Measurements from ENCODE around the gene FYN. TPM values are rescaled to one million over a fixed set of nuclear protein-coding genes. Genes with fewer than 3 reads are reported as not detected.
"Not testable (repeated sequence)": the region's sequence is repeated elsewhere in the genome, so short reads cannot be mapped to it uniquely, and the experiment has no call there.

FYN gene
- total RNA-seq, 2 donors from 2014 or later: 87.0 to 94.7 TPM

GRCh38 chr6:111886793-111887192, 13.5 kb upstream of the FYN start:
- DNase-seq (ENCODE audit: low spot score); intact Hi-C loops (cut with DNase I): not testable (repeated sequence)

- intact Hi-C loops (cut with DNase I): no loop called here
- DNase-seq (ENCODE audit: low spot score): no peak
These were observed 12.2 kb upstream of the FYN start for GRCh38 chr6:111885373-111886027.

GRCh38 chr6:111884068-111884467, 10.8 kb upstream of the FYN start:
- DNase-seq (ENCODE audit: low spot score): no peak
- intact Hi-C loops (cut with DNase I): no loop called here

- DNase-seq (ENCODE audit: low spot score): no peak
- intact Hi-C loops (cut with DNase I): no loop called here
These were observed 7.1 kb upstream of the FYN start for GRCh38 chr6:111880181-111880888.

GRCh38 chr6:111875741-111876140, 2.5 kb upstream of the FYN start:
- intact Hi-C loops (cut with DNase I): loop anchor here (10.0 kb wide), 2 partner anchors 109 to 161 kb away; no protein-coding TSS in a partner anchor
- no peak for DNase-seq (ENCODE audit: low spot score)

- DNase-seq (ENCODE audit: low spot score): no peak
- intact Hi-C loops (cut with DNase I): loop anchor here (10.0 kb wide), 2 partner anchors 111 to 159 kb away; no protein-coding TSS in a partner anchor
These were observed 768 bp upstream of the FYN start for GRCh38 chr6:111874025-111874415.

- DNase-seq (ENCODE audit: low spot score): no peak
- intact Hi-C loops (cut with DNase I): loop anchor here (10.0 kb wide), 2 partner anchors 112 to 158 kb away; no protein-coding TSS in a partner anchor
These were observed 663 bp downstream of the FYN start for GRCh38 chr6:111872401-111873177.

GRCh38 chr6:111871725-111872400, 1.4 kb downstream of the FYN start:
- intact Hi-C loops (cut with DNase I): loop anchor here (10.0 kb wide), 2 partner anchors 113 to 157 kb away; no protein-coding TSS in a partner anchor
- no peak for DNase-seq (ENCODE audit: low spot score)

- intact Hi-C loops (cut with DNase I): loop anchor here (10.0 kb wide), 2 partner anchors 114 to 156 kb away; no protein-coding TSS in a partner anchor
These were observed 2.0 kb downstream of the FYN start for GRCh38 chr6:111871207-111871606.

GRCh38 chr6:111870742-111871064, 2.5 kb downstream of the FYN start:
- intact Hi-C loops (cut with DNase I): loop anchor here (10.0 kb wide), 2 partner anchors 114 to 156 kb away; no protein-coding TSS in a partner anchor
- DNase-seq (ENCODE audit: low spot score): no peak

More at GRCh38 chr6:111871207-111871606, 2.0 kb downstream of the FYN start:
- no peak for DNase-seq (ENCODE audit: low spot score)

- no peak for DNase-seq (ENCODE audit: low spot score)
- intact Hi-C loops (cut with DNase I): loop anchor here (10.0 kb wide), 2 partner anchors 115 to 155 kb away; no protein-coding TSS in a partner anchor
These were observed 3.1 kb downstream of the FYN start for GRCh38 chr6:111870051-111870741.

- intact Hi-C loops (cut with DNase I): loop anchor here in 1 of 2 donors (5.0 kb wide), 1 partner anchor 1045 kb away; no protein-coding TSS in a partner anchor
- no peak for DNase-seq (ENCODE audit: low spot score)
These were observed 6.4 kb downstream of the FYN start for GRCh38 chr6:111866857-111867256.

- intact Hi-C loops (cut with DNase I): loop anchor here in 1 of 2 donors (5.0 kb wide), 1 partner anchor 1044 kb away; no protein-coding TSS in a partner anchor
- DNase-seq (ENCODE audit: low spot score): no peak
These were observed 7.2 kb downstream of the FYN start for GRCh38 chr6:111865909-111866546.

- intact Hi-C loops (cut with DNase I): loop anchor here in 1 of 2 donors (5.0 kb wide), 1 partner anchor 1043 kb away; no protein-coding TSS in a partner anchor
- no peak for DNase-seq (ENCODE audit: low spot score)
These were observed 8.1 kb downstream of the FYN start for GRCh38 chr6:111865049-111865585.

GRCh38 chr6:111864138-111865048, 8.9 kb downstream of the FYN start:
- intact Hi-C loops (cut with DNase I): loop anchor here in 1 of 2 donors (5.0 kb wide), 1 partner anchor 1042 kb away; no protein-coding TSS in a partner anchor
- no peak for DNase-seq (ENCODE audit: low spot score)

GRCh38 chr6:111862741-111863140, 10.5 kb downstream of the FYN start:
- DNase-seq (ENCODE audit: low spot score): no peak
- intact Hi-C loops (cut with DNase I): no loop called here

GRCh38 chr6:111862314-111862713, 10.9 kb downstream of the FYN start:
- intact Hi-C loops (cut with DNase I): no loop called here
- DNase-seq (ENCODE audit: low spot score): no peak
